Effector memory CD4-positive, alpha-beta T cell (primary cell): ENCODE results near the gene CD40LG.
A peak's percentile ranks its signal among the peaks of the same experiment; 100 is the strongest.

Source experiments
- DNase-seq, 3 donors: peaks; one replicate each; pipeline ENCODE4 v3.0.0-alpha.2; 2020
- H3K27ac ChIP-seq: 2 replicates; pipeline ENCODE4 v1.7.0; 2013; ENCODE audit warnings: mild to moderate bottlenecking, low read length, moderate library complexity; ENCODE audit not compliant: insufficient read depth, poor library complexity, severe bottlenecking
- H3K27me3 ChIP-seq: replicated peaks from 2 replicates; pipeline ENCODE4 v1.7.0; 2013; ENCODE audit warnings: mild to moderate bottlenecking, low read length; ENCODE audit not compliant: insufficient read depth, control insufficient read depth, poor library complexity, severe bottlenecking
- H3K36me3 ChIP-seq: 2 replicates; pipeline ENCODE4 v1.7.0; 2013; ENCODE audit warnings: mild to moderate bottlenecking, low read length, moderate library complexity; ENCODE audit not compliant: control insufficient read depth, insufficient read depth
- H3K4me1 ChIP-seq: 2 replicates; pipeline ENCODE4 v1.7.0; 2013; ENCODE audit warnings: low read length, mild to moderate bottlenecking; ENCODE audit not compliant: control insufficient read depth, insufficient read depth, poor library complexity, severe bottlenecking
- H3K4me3 ChIP-seq: 2 replicates; pipeline ENCODE4 v1.7.0; 2013; ENCODE audit warnings: low read length, low read depth, mild to moderate bottlenecking; ENCODE audit not compliant: insufficient read depth, poor library complexity, severe bottlenecking
- H3K9me3 ChIP-seq: 2 replicates; pipeline ENCODE4 v1.7.0; 2013; ENCODE audit warnings: mild to moderate bottlenecking, low read length, moderate library complexity; ENCODE audit not compliant: control insufficient read depth

Gene CD40LG

GRCh38 chrX:136623396-136623795, 24.6 kb upstream of the CD40LG start:
- no peak overlapping the region for H3K27ac ChIP-seq
- H3K4me1 ChIP-seq, result peaks cover 20% of the 10 kb centered on the region
- no peaks in the 10 kb centered on the region for H3K36me3 ChIP-seq
- no peak for DNase-seq
- H3K9me3 ChIP-seq, result no peaks in the 10 kb centered on the region
- no peaks in the 10 kb centered on the region for H3K27me3 ChIP-seq
- H3K4me3 ChIP-seq, result no peak overlapping the region

GRCh38 chrX:136625246-136625645, 22.7 kb upstream of the CD40LG start:
- H3K4me3 ChIP-seq, result no peak overlapping the region
- H3K27ac ChIP-seq, result peak overlapping the region; percentile 44
- H3K36me3 ChIP-seq, result no peaks in the 10 kb centered on the region
- H3K9me3 ChIP-seq, result no peaks in the 10 kb centered on the region
- peaks cover 23% of the 10 kb centered on the region for H3K4me1 ChIP-seq
- H3K27me3 ChIP-seq, result no peaks in the 10 kb centered on the region
- DNase-seq, result no peak

- DNase-seq, result no peak
- H3K27ac ChIP-seq, result peak overlapping the region; percentile 44
- peaks cover 27% of the 10 kb centered on the region for H3K4me1 ChIP-seq
- H3K27me3 ChIP-seq, result no peaks in the 10 kb centered on the region
- H3K36me3 ChIP-seq, result no peaks in the 10 kb centered on the region
- no peaks in the 10 kb centered on the region for H3K9me3 ChIP-seq
- no peak overlapping the region for H3K4me3 ChIP-seq
Observed at GRCh38 chrX:136626237-136626636, 21.7 kb upstream of the CD40LG start.

GRCh38 chrX:136626891-136627290, 21.1 kb upstream of the CD40LG start:
- Histone ChIP-seq H3K4me3 (no peak overlapping the region), H3K36me3 (no peaks in the 10 kb centered on the region), H3K27ac (peak overlapping the region; percentile 33), H3K9me3 (no peaks in the 10 kb centered on the region), H3K27me3 (no peaks in the 10 kb centered on the region), H3K4me1 (peaks cover 27% of the 10 kb centered on the region)
- DNase-seq, result no peak

GRCh38 chrX:136627409-136627808, 20.5 kb upstream of the CD40LG start:
- no peaks in the 10 kb centered on the region for H3K36me3 ChIP-seq
- DNase-seq, result peak in 2 of 3 donors; percentile 32 to 43
- no peaks in the 10 kb centered on the region for H3K9me3 ChIP-seq
- peaks cover 28% of the 10 kb centered on the region for H3K4me1 ChIP-seq
- no peaks in the 10 kb centered on the region for H3K27me3 ChIP-seq
- peak overlapping the region; percentile 33 for H3K27ac ChIP-seq
- H3K4me3 ChIP-seq, result no peak overlapping the region

GRCh38 chrX:136629084-136629750, 18.7 kb upstream of the CD40LG start:
- H3K27ac ChIP-seq, result peak overlapping the region; percentile 51
- no peaks in the 10 kb centered on the region for H3K9me3 ChIP-seq
- H3K27me3 ChIP-seq, result no peaks in the 10 kb centered on the region
- H3K36me3 ChIP-seq, result no peaks in the 10 kb centered on the region
- no peak for DNase-seq
- no peak overlapping the region for H3K4me3 ChIP-seq
- H3K4me1 ChIP-seq, result peaks cover 33% of the 10 kb centered on the region

GRCh38 chrX:136630881-136631280, 17.1 kb upstream of the CD40LG start:
- no peaks in the 10 kb centered on the region for H3K36me3 ChIP-seq
- no peaks in the 10 kb centered on the region for H3K27me3 ChIP-seq
- H3K27ac ChIP-seq, result peak overlapping the region; percentile 45
- H3K4me1 ChIP-seq, result peaks cover 44% of the 10 kb centered on the region
- H3K9me3 ChIP-seq, result no peaks in the 10 kb centered on the region
- no peak overlapping the region for H3K4me3 ChIP-seq
- no peak for DNase-seq

- peak overlapping the region; percentile 30 for H3K4me3 ChIP-seq
- H3K27me3 ChIP-seq, result no peaks in the 10 kb centered on the region
Observed at GRCh38 chrX:136635235-136635634, 12.7 kb upstream of the CD40LG start.

GRCh38 chrX:136636121-136636520, 11.8 kb upstream of the CD40LG start:
- Histone ChIP-seq H3K27me3 (no peaks in the 10 kb centered on the region), H3K27ac (peak overlapping the region; percentile 62), H3K4me1 (peaks cover 36% of the 10 kb centered on the region), H3K36me3 (no peaks in the 10 kb centered on the region), H3K4me3 (no peak overlapping the region), H3K9me3 (no peaks in the 10 kb centered on the region)
- DNase-seq, result no peak

More at GRCh38 chrX:136635235-136635634, 12.7 kb upstream of the CD40LG start:
- no peak for DNase-seq
- H3K4me1 ChIP-seq, result peaks cover 36% of the 10 kb centered on the region
- H3K27ac ChIP-seq, result peak overlapping the region; percentile 62
- H3K36me3 ChIP-seq, result no peaks in the 10 kb centered on the region
- no peaks in the 10 kb centered on the region for H3K9me3 ChIP-seq

- H3K9me3 ChIP-seq, result no peaks in the 10 kb centered on the region
- no peak for DNase-seq
- peak overlapping the region; percentile 59 for H3K27ac ChIP-seq
- H3K4me3 ChIP-seq, result peak overlapping the region; percentile 46
- H3K4me1 ChIP-seq, result peaks cover 48% of the 10 kb centered on the region
- no peaks in the 10 kb centered on the region for H3K36me3 ChIP-seq
- H3K27me3 ChIP-seq, result no peaks in the 10 kb centered on the region
Observed at GRCh38 chrX:136639506-136640176, 8.3 kb upstream of the CD40LG start.
